Sciatic nerve (tissue), 2 donors: ENCODE measurements around the gene ITGB1BP1. TPM values are rescaled to one million over a fixed set of nuclear protein-coding genes. Genes with fewer than 3 reads are reported as not detected.

Experiments
- ATAC-seq: fragments of 200-7000 bp; cut with Tn5 transposase; one replicate; pipeline ENCODE4 v1.9.1; 2020; ENCODE audit warnings: mild to moderate bottlenecking, moderate library complexity
- DNase-seq: peaks from one replicate; pipeline ENCODE4 v3.0.0-alpha.2; 2020; ENCODE audit warnings: low spot score
- intact Hi-C: fragments of 100-400 bp; cut with DNase I; formaldehyde crosslinking; loops from one replicate; pipeline ENCODE4 v1.14.2; 2022
- total RNA-seq: library from RNA; stranded (reverse); fragmentation: NEBNext Ultra II Directional; extraction: Animal tissue kit (Norgen Biotek cat#: 25700); gene quantifications from one replicate; pipeline ENCODE4 v1.2.1, GENCODE V29; 2021
- donor health status: DM: no; HTN: no; CAD: no.
- donor health status: DM: no; HTN: no; CAD: no.

Gene ITGB1BP1
- total RNA-seq, 1 donor from 2014 or later, result 163 TPM

GRCh38 chr2:9385841-9386240 is 37.5 kb downstream of the ITGB1BP1 start:
- intact Hi-C loops, result no loop called here
- no peak for ATAC-seq
- peak; percentile 55 for DNase-seq

GRCh38 chr2:9384521-9384920 is 38.8 kb downstream of the ITGB1BP1 start:
- DNase-seq, result peak; percentile 38
- no peak for ATAC-seq

DNA sequence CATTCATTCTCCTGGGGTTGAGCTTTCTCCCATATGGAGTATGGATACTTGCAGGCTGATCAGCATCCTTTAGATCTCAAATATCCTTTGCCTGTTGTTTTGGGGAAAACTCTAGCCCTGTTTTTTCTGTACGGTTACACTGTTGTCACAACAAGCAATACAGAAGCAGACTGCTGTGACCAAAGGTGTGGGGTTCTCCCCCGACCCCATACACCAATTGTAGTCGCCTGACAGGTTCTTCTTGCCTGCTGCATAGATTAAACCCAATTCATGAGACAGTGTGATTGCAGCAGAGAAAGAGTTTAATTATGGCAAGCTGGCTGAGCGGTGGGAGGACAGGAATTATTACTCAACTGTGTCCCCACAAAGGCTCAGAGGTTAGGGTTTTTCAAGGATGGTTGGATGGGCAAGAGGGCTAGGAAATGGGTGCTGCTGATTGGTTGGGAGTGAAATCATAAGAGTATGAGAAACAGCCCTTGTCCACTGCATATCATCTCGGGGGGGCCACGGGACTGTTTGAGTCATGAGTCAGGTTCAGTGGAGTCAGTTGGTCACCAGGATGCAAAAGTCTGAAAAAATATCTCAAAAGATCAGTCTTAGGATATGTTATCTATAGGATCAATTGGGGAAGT is 40.6 kb downstream of the ITGB1BP1 start:
- intact Hi-C loops, result no loop called here
- DNase-seq (no peak), ATAC-seq (no peak)

More at GRCh38 chr2:9384521-9384920, 38.8 kb downstream of the ITGB1BP1 start:
- intact Hi-C loops, result no loop called here

DNA sequence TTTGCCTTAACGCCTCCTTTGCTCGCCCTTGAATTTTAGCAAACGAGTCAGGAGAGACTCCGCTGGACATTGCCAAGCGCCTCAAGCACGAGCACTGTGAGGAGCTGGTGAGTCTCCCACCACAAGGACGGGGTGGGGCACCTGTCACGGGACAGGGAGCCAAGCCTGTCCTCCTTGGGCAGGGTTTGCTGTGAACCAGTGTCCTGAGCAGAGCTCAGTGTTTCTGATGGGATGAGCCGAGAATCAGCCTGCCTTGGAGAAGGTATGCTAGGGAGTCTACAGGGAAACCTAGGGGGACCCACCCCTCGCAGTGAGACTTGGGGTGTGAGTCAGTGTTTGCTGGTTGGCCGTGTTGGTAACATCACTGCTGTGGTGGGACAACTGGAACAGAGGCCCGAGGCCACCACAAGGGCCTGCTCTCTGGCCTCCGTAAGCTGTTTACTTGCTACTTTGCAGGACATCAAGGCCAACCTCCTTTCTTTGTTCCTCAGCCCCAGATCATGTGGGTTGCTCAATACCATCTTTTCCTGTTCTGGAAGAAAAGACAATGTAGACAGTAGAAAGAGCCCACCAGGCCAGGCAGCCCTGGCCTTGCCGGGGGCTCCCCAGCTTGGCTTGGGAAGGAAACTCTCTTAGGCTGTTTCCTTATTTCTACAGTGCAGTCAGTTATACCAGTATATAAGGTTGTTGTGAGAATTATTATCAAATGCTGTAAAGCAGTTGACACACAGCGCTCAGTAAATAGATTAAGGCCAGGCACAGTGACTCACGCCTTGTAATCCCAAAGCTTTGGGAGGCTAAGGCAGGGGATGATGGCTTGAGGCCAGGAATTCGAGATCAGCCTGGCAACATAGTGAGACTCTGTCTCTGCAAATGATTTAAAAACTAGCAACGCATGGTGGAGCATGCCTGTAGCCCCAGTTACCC is 42.4 kb downstream of the ITGB1BP1 start:
- DNase-seq, result peak; percentile 70
- intact Hi-C loops, result no loop called here
- ATAC-seq, result peak; percentile 66

DNA sequence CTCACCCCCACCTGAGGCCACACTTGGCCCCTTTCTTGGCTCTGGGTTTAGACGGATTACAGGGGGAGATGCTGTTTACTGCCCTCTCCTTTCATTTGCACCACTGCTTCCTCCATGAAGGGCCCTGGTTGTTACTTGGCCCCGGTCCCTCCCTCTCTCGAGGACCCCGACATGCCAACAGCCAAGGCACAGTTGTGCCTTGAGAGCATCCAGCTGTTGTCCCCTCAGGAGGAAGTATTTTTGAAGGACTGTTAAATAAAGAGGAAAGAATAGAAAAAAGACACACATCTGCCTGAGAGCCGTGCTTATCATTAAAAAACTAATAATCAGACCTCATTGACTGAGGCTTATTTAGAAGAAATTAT is 44.0 kb downstream of the ITGB1BP1 start:
- intact Hi-C loops, result no loop called here
- ATAC-seq (no peak), DNase-seq (peak; percentile 54)

- intact Hi-C loops, result no loop called here
- DNase-seq (peak; percentile 79), ATAC-seq (peak; percentile 81)
Measured at GRCh38 chr2:9378433-9379390, 44.6 kb downstream of the ITGB1BP1 start.

GRCh38 chr2:9377461-9378097 is 45.7 kb downstream of the ITGB1BP1 start:
- intact Hi-C loops, result no loop called here
- DNase-seq (peak; percentile 26), ATAC-seq (no peak)

- no peak for ATAC-seq
- intact Hi-C loops, result no loop called here
- peak; percentile 52 for DNase-seq
Measured at GRCh38 chr2:9375857-9376428, 47.4 kb downstream of the ITGB1BP1 start.

GRCh38 chr2:9374071-9374730 is 49.1 kb downstream of the ITGB1BP1 start:
- intact Hi-C loops, result no loop called here
- DNase-seq (no peak), ATAC-seq (no peak)

DNA sequence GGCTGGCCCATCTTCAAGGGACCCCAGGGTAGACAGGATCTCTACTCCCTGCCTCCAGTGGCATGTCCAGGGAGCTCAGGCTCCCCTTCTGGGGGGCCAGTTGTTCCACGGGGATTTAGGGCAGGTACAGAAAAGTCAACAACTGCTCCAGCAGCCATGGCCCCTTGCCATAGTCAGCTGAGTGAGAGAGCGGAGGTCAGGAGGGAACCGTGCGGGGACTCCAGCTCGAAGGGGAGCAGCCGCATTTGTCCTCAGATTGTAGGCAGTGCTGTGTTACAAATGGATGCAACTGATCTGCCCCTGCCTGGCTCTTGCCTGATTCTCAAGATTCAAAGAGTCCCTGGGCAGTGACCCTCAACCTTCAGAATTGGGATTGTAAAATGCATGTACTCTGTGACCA is 49.9 kb downstream of the ITGB1BP1 start:
- ATAC-seq, result no peak
- intact Hi-C loops, result no loop called here

GRCh38 chr2:9373047-9373446 is 50.3 kb downstream of the ITGB1BP1 start:
- DNase-seq (no peak), ATAC-seq (no peak)
- intact Hi-C loops, result no loop called here

More for the DNA sequence above, 49.9 kb downstream of the ITGB1BP1 start:
- DNase-seq, result no peak

DNA sequence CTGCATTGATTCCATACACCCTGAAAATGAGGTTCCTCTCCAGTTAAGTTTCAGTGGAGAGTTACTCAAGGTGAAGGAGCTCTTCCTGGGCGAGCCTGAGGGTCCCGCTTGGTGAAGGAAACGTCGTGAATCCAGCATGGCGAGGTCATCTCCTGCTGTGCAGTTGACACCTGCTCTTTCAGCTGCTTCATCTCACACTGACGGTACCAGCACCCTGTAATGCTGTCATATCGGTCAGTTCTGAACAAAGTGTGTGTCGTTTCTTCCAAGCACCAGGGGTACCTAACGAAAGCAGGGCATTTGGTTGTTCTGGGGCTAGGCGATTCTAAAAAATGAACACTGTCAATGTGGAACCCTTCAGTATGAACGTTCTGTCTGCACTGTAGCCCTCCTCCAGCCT is 52.6 kb downstream of the ITGB1BP1 start:
- no peak for ATAC-seq
- DNase-seq, result peak; percentile 40
- intact Hi-C loops, result no loop called here

DNA sequence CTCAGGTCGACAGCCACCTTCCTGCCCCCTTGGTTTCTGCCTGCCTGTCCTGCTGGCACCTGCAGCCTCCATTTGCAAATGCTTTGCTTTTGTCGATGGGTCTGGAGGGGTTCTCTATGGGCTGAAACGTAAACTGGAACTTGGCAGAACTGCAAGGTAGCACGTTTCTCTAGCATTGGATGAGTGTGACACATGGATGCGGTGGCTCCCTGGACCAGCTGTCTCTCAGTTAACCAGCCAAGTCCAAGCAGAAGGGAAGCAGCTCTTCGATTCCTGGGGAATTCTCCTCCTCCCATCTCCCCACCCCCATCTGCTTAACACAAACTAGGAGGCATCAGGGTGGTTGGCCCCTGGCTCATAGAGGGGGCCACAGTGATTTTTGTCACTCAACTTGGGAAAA is 57.3 kb downstream of the ITGB1BP1 start:
- intact Hi-C loops, result no loop called here
- ATAC-seq, result no peak
- no peak for DNase-seq

DNA sequence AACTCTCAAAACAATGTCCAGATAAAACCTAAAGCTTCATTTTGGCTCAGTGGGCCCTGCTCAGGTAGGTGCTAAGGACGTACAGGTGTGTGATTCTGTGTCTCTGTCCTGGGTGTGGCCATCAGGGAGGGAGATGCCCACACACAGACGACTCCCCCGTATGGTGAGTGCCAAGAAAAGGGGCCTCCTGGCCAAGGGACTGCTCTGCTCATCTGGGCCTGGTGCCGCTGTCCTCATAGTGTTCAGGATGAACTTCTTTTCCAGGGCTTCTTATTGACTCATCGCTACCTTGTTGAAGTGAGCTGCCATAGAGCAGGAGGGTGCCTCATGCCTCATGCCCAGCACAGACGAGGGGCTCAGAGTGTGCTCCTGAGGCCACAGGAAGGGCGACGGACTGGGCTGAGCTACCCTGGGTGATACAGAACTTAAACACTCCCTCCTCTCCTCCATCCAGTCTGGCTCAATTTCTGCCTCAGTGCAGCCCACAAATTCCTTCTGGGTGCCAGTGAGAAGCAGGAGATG is 57.8 kb downstream of the ITGB1BP1 start:
- ATAC-seq (no peak), DNase-seq (no peak)
- intact Hi-C loops, result no loop called here

DNA sequence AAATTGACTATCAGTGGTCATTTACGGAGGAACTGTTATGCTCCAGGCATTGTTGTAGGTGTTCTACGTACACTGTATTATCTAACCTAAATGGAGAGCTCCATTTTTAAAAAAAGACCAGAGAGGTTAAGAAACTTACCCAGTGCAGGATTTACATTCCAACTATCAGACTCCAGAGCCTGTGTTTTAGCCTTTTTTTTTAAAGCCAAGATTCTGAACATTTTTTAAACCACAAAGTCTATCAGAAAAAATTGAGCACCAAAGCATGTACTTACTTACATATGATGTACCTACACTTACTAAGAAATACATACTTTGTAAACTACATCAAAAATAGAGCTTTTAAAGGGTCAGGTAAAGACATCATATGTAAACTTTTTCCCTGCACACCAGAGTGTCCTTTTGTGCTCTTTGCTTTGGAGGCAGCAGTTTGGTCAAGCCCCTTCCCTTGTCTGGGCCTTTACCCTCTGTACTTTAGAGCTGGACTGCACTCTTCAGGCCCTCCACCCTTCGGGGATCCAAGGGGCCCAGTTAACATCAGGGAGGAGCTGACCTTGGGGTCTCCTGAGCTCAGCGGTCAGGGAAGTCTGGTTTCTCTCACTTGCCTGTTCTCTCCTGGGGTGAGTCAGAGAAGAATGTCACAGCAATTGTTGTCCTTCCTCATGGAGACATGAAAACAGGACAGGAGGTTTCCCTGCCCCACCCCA is 58.4 kb downstream of the ITGB1BP1 start:
- no peak for ATAC-seq
- DNase-seq, result no peak
- intact Hi-C loops, result no loop called here

DNA sequence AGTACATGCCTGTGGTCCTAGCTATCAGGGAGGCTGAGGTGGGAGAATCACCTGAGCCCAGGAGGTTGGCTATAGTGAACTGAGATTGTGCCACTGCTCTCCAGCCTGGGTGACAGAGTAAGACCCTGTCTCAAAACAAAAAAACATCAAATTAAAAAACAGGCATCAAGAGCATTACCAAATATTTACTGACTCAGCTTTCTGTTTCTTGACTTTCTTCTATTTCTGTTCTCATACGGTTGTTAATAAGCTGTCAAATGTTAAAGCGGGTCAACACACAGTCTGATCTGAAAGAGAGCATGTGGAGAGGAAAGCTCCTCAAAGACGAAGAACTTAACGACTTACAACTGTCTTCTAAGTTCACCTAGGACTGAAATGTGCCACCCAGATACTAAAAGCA is 59.0 kb downstream of the ITGB1BP1 start:
- no peak for DNase-seq

GRCh38 chr2:9360701-9361100 is 62.6 kb downstream of the ITGB1BP1 start:
- ATAC-seq, result no peak
- DNase-seq, result no peak
- intact Hi-C loops, result no loop called here

More for the DNA sequence above, 59.0 kb downstream of the ITGB1BP1 start:
- ATAC-seq, result no peak
- intact Hi-C loops, result no loop called here
